ENCODE results near the gene LIPI.
A peak's percentile ranks its signal among the peaks of the same experiment; 100 is the strongest.
"Not testable (repeated sequence)": the region's sequence is repeated elsewhere in the genome, so short reads cannot be mapped to it uniquely, and the experiment has no call there.

LIPI gene

GRCh38 chr21:14074177-14074576 is 136.6 kb downstream of the LIPI start:
- DNase-seq: no peak

GRCh38 chr21:14073615-14074014 is 137.1 kb downstream of the LIPI start:
- DNase-seq: no peak

- DNase-seq: no peak
Observed at GRCh38 chr21:14072761-14073535, 137.8 kb downstream of the LIPI start.

DNA sequence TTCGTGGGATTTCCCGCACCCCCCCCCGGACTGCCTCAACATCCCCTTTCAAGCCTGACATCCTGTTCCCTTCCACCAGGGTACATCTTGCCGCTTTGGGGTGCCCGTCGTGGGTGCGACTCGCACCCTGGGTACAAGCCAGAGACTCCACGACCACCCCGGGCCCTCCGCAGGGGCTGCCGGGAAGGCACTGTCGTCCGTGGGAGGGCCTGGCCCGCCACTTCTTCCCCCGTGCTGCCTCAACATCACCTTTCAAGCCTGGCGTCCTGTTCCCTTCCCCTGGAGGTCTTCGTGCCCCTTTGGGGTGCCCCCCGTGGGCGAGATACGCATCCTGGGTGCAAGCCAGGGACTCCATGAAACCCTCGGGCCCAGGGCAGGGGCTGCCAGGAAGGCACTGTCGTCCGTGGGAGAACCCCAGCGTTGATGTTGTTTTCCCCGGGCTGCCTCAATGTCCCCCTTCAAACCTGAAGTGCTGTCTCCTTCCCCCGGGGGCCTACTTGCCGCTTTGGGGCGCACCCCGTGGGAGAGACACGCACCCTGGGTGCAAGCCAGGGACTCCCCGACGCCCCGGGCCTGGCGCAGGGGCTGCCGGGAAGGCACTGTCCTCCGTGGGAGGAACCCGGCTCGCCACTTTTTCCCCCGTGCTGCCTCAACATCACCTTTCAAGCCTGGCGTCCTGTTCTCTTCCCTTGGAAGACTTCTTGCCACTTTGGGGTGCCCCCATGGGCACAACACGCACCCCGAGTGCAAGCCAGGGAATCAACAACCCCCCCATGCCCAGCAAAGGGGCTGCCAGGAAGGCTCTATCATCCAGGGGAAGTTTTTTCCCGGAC is 138.6 kb downstream of the LIPI start:
- no peak for DNase-seq

GRCh38 chr21:14070968-14071367 is 139.8 kb downstream of the LIPI start:
- DNase-seq: no peak

DNA sequence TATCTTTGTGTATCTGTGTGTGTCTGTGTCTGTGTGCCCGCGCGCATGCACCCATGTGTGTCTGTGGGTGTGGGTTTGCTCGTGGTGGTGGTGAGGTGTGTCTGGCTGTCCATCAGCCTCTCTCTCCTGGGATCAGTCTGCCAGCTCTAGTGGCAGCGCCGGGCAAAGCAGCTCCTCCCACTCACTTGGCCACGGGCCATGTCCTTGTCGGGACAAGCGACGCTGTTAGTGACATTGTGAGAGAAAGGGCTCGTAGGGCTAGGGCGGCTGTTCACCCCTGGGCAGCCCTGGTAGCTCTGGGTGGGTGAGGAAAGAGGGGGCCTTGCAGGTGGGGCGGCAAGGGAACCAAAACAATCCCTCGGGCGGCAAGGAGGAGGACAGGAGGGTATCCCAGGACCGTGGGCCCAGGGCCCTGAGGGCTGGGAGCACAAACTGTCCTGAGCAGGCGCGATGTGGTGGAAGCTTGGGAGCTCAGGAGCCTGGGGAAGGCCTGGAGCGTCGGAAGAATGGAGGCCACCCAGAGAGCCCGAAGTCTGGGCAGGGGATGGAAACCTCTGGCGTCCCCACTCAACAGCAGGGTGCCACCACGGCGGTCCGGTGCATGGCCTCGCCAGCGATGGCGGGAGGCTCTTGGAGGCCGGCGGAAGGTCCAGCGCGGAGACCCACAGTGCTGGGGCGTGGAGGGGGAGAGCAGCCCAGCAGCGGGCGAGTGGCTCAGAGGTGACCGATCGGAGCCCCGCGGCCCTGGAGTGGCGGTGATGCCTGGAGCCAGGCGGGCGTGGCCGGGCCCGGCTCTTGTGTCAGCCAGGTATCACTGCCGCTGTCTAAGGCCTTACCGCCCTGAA is 140.5 kb downstream of the LIPI start:
- DNase-seq: no peak

GRCh38 chr21:14064296-14064645 is 146.5 kb downstream of the LIPI start:
- DNase-seq: no peak

GRCh38 chr21:14063620-14064295 is 147.0 kb downstream of the LIPI start:
- DNase-seq: peak in 2 of 56 donors; percentile 18 to 50

DNA sequence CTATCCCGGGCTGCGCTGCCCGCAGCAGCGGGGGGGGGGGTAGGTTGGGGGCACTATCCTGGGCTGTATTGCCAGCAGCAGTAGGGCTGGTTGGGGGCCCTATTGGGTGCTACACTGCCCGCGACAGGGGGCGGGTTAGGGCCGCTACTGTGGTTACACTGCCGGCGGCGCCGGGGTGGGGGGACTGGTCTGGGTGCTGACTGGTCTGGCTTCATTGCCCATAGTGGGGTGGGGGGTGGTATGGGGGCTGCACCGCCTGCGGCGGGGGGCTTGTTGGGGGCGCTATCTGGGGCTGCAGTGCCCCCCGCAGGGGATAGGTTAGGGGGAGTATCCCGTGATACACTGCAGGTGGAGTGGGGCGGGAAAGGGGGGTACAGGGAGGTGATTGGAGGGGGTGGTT is 148.1 kb downstream of the LIPI start:
- not testable (repeated sequence) for DNase-seq

DNA sequence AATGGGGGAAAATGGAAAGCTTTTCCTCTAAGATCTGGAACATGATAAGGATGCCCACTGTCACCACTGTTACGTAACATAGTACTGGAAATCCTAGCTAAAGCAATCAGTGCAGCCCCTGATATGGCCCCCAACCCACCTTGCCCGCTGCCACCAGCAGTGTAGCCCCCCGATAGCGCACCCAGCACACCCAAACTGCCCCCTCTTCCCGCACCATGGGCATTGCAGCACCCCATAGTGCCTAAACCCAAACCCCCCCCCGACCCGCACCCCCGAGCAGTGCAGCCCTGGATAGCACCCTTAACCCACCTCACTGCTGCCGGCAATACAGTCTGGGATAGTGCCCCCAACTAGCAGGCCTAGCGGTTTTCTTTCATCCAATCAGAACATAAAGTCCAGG is 148.9 kb downstream of the LIPI start:
- DNase-seq: not testable (repeated sequence)

GRCh38 chr21:14058995-14059627 is 151.6 kb downstream of the LIPI start:
- not testable (repeated sequence) for DNase-seq

Measured in nucleus accumbens (tissue), 56 donors.